IMR-90 (cell line): ENCODE results near the gene DPYD. TPM values are rescaled to one million over a fixed set of nuclear protein-coding genes. Genes with fewer than 3 reads are reported as not detected.

Source experiments
- ATAC-seq: fragments of 200-7000 bp; cut with Tn5 transposase; 2 replicates; pipeline ENCODE4 v1.9.1; 2020; ENCODE audit warnings: low read depth, mild to moderate bottlenecking, moderate library complexity
- BruUV-seq: library from RNA; stranded (reverse); fragments of 400-500 nt; replicated peaks from 2 replicates; lab custom pipeline; 2021; lab: Mats Ljungman, UMichigan
- CTCF ChIA-PET: fragments of 300-600 bp; formaldehyde crosslinking; extraction: SDS; loops from one replicate; lab custom pipeline; 2021; ENCODE audit warnings: antibody characterized with exemption; lab: Yijun Ruan, JAX
- POLR2A ChIA-PET: fragments of 300-600 bp; sonication (Branson Sonifier 250); formaldehyde crosslinking; loops from one replicate; lab custom pipeline; 2022; ENCODE audit warnings: antibody characterized with exemption; ENCODE audit not compliant: unreplicated experiment; lab: Charles Lee
- DNase-seq: peaks from one replicate; pipeline ENCODE4 v3.0.0; 2013
- H2AFZ ChIP-seq: replicated peaks from 2 replicates; pipeline ENCODE3; 2013; ENCODE audit warnings: low read length, mild to moderate bottlenecking; ENCODE audit not compliant: poor library complexity
- H2AK5ac ChIP-seq: 2 replicates; pipeline ENCODE4 v1.6.1; 2013; ENCODE audit warnings: low read depth, low read length, inconsistent platforms
- H2AK9ac ChIP-seq: replicated peaks from 2 replicates; pipeline ENCODE3; 2013; ENCODE audit warnings: mild to moderate bottlenecking, low read depth, low read length, moderate library complexity; ENCODE audit not compliant: poor library complexity
- H2BK120ac ChIP-seq: 2 replicates; pipeline ENCODE4 v1.6.1; 2013; ENCODE audit warnings: low read depth, low read length, inconsistent platforms
- H2BK15ac ChIP-seq: 3 replicates; pipeline ENCODE4 v1.6.1; 2013; ENCODE audit warnings: low read depth, low read length, inconsistent platforms
- H2BK20ac ChIP-seq: 2 replicates; pipeline ENCODE4 v1.6.1; 2013; ENCODE audit warnings: low read depth, mild to moderate bottlenecking, inconsistent platforms, low read length, moderate library complexity
- H2BK5ac ChIP-seq: 2 replicates; pipeline ENCODE4 v1.6.1; 2013; ENCODE audit warnings: mild to moderate bottlenecking, low read depth, low read length, inconsistent platforms; ENCODE audit not compliant: poor library complexity, severe bottlenecking
- H3K14ac ChIP-seq: replicated peaks from 2 replicates; pipeline ENCODE4 v1.6.1; 2013; ENCODE audit warnings: low read depth, low read length, inconsistent platforms
- H3K18ac ChIP-seq: 2 replicates; pipeline ENCODE4 v1.6.1; 2013; ENCODE audit warnings: low read depth, low read length, control low read depth
- H3K23ac ChIP-seq: 2 replicates; pipeline ENCODE4 v1.6.1; 2013; ENCODE audit warnings: low read depth, low read length, inconsistent platforms
- H3K27ac ChIP-seq: 2 replicates; pipeline ENCODE4 v1.5.1; 2013; ENCODE audit warnings: mild to moderate bottlenecking, control low read depth, low read length; ENCODE audit not compliant: insufficient read depth
- H3K27me3 ChIP-seq: 2 replicates; pipeline ENCODE4 v1.6.1; 2013; ENCODE audit warnings: low read length; ENCODE audit not compliant: control insufficient read depth, insufficient read depth
- H3K36me3 ChIP-seq: 2 replicates; pipeline ENCODE4 v1.6.1; 2013; ENCODE audit warnings: low read length, mixed read lengths; ENCODE audit not compliant: control insufficient read depth, insufficient read depth
- H3K4ac ChIP-seq: 2 replicates; pipeline ENCODE4 v1.6.1; 2013; ENCODE audit warnings: low read depth, low read length, inconsistent platforms
- H3K4me1 ChIP-seq: 2 replicates; pipeline ENCODE4 v1.6.1; 2013; ENCODE audit warnings: low read length, mixed read lengths; ENCODE audit not compliant: control insufficient read depth, insufficient read depth
- H3K4me2 ChIP-seq: 2 replicates; pipeline ENCODE4 v1.6.1; 2013; ENCODE audit warnings: low read depth, mild to moderate bottlenecking, control low read depth, low read length, moderate library complexity
- H3K4me3 ChIP-seq: 2 replicates; pipeline ENCODE4 v1.5.1; 2013; ENCODE audit warnings: low read depth, mild to moderate bottlenecking, control low read depth, low read length, moderate library complexity; ENCODE audit not compliant: insufficient read depth
- H3K56ac ChIP-seq: 2 replicates; pipeline ENCODE4 v1.6.1; 2013; ENCODE audit warnings: low read length, inconsistent platforms; ENCODE audit not compliant: insufficient read depth; ENCODE audit errors: extremely low read depth
- H3K79me1 ChIP-seq, 2 experiments: 2 replicates each; pipeline ENCODE4 v1.6.1; 2013; ENCODE audit warnings: low read length in 2 of 2, inconsistent platforms in 1 of 2, low read depth in 1 of 2
- H3K9ac ChIP-seq: 2 replicates; pipeline ENCODE4 v1.6.1; 2013; ENCODE audit warnings: low read depth, low read length, control low read depth
- H3K9me1 ChIP-seq: 2 replicates; pipeline ENCODE4 v1.6.1; 2013; ENCODE audit warnings: low read length, inconsistent platforms; ENCODE audit not compliant: insufficient read depth
- H3K9me3 ChIP-seq: 2 replicates; pipeline ENCODE4 v1.6.1; 2013; ENCODE audit warnings: low read length; ENCODE audit not compliant: control insufficient read depth, insufficient read depth
- H4K20me1 ChIP-seq: 2 replicates; pipeline ENCODE4 v1.6.1; 2013; ENCODE audit warnings: low read length, inconsistent platforms; ENCODE audit not compliant: insufficient read depth
- H4K5ac ChIP-seq: 2 replicates; pipeline ENCODE4 v1.6.1; 2013; ENCODE audit warnings: mild to moderate bottlenecking, low read depth, low read length, control low read depth
- H4K8ac ChIP-seq, 2 experiments: 2 replicates each; pipeline ENCODE4 v1.6.1; 2013; ENCODE audit warnings: low read depth in 2 of 2, low read length in 2 of 2, control low read depth in 1 of 2, inconsistent platforms in 1 of 2
- H4K91ac ChIP-seq: 2 replicates; pipeline ENCODE4 v1.6.1; 2013; ENCODE audit warnings: low read depth, low read length, inconsistent platforms; ENCODE audit not compliant: insufficient read depth
- CHD1 ChIP-seq: IDR thresholded peaks from 2 replicates; pipeline ENCODE4 v1.6.1; 2012; ENCODE audit warnings: low read depth, low read length, improper control_type of control experiment
- RCOR1 ChIP-seq: IDR thresholded peaks from 2 replicates; pipeline ENCODE4 v1.6.1; 2012; ENCODE audit warnings: mild to moderate bottlenecking, low read length, improper control_type of control experiment; ENCODE audit not compliant: insufficient replicate concordance
- WGBS, 2 experiments: methylation state at CpG; one replicate each; pipeline versions ENCODE4 v1.1.5 to v1.1.7; 2013; ENCODE audit warnings: missing lambda C conversion rate in 2 of 2; ENCODE audit not compliant: insufficient read length in 1 of 2; ENCODE audit errors: extremely low coverage in 2 of 2; 5-methylcytosine and 5-hydroxymethylcytosine counted together
- dilution Hi-C: fragments of 300-500 bp; cut with HindIII; formaldehyde crosslinking; loops from one replicate; pipeline ENCODE4 v1.14.3; 2018; ENCODE audit warnings: low sequenced_read_pairs; ENCODE audit not compliant: unreplicated experiment
- in situ Hi-C: fragments of 300-500 bp; cut with MboI; formaldehyde crosslinking; loops from 3 replicates; pipeline ENCODE4 v1.14.3; 2019; ENCODE audit warnings: low sequenced_read_pairs, inconsistent platforms, mixed read lengths
- intact Hi-C: fragments of 100-400 bp; cut with micrococcal nuclease; formaldehyde crosslinking; loops from 2 replicates; pipeline ENCODE4 v1.10.0; 2022
- polyA plus RNA-seq, 3 experiments: library from polyadenylated mRNA; depleted of rRNA; stranded (reverse); fragments of >200 nt; gene quantifications; 2 replicates each; pipeline ENCODE4 v1.2.3, GENCODE V29; 2012; ENCODE audit warnings: low replicate concordance in 1 of 3
- total RNA-seq: library from RNA; depleted of rRNA; stranded (reverse); fragments of >200 nt; gene quantifications from 2 replicates; pipeline ENCODE4 v1.2.3, GENCODE V29; 2012
- TF ChIP-seq, protein P1 (sequence below): fragments of 150-350 bp; IDR thresholded peaks from 2 replicates; pipeline ENCODE4 v1.6.1; 2017; ENCODE audit warnings: mild to moderate bottlenecking, antibody characterized with exemption, low read length, low read depth

DPYD gene
- total and polyA plus RNA-seq, 2 of the 4 experiments (the other 2 are of a cell fraction) = 9.3 to 47.3 TPM

GRCh38 chr1:97764991-97765390 is 155.8 kb downstream of the DPYD start:
- no peak overlapping the region for H2BK20ac ChIP-seq
- POLR2A ChIA-PET = no interaction called here
- H3K9me1 ChIP-seq = no peaks in the 10 kb centered on the region
- DNase-seq (no peak), ATAC-seq (no peak)
- no peak overlapping the region for H4K8ac ChIP-seq
- H4K20me1 ChIP-seq = no peaks in the 10 kb centered on the region
- no peak overlapping the region for H3K4me2 ChIP-seq
- H3K27ac ChIP-seq = no peak overlapping the region
- H3K4me3 ChIP-seq = no peak overlapping the region
- no peak overlapping the region for H2AFZ ChIP-seq
- H2AK9ac ChIP-seq = no peak overlapping the region
- no peak overlapping the region for H3K4ac ChIP-seq
- in situ Hi-C loops (no loop called here), intact Hi-C loops (no loop called here), dilution Hi-C loops (no loop called here)
- H2AK5ac ChIP-seq = no peak overlapping the region
- H3K56ac ChIP-seq = no peak overlapping the region
- no CpG with 5 or more reads among the region's 1 CpG for WGBS, 2 experiments
- no peaks in the 10 kb centered on the region; the same call in 1 of the 2 replicates for H3K4me1 ChIP-seq
- H3K18ac ChIP-seq = no peak overlapping the region
- no TSS peak for BruUV-seq
- H2BK15ac ChIP-seq = no peak overlapping the region
- H4K5ac ChIP-seq = no peak overlapping the region
- H3K9ac ChIP-seq = no peak overlapping the region
- H3K27me3 ChIP-seq = no peaks in the 10 kb centered on the region
- H2BK5ac ChIP-seq = no peak overlapping the region
- TF ChIP-seq, protein P1, sequence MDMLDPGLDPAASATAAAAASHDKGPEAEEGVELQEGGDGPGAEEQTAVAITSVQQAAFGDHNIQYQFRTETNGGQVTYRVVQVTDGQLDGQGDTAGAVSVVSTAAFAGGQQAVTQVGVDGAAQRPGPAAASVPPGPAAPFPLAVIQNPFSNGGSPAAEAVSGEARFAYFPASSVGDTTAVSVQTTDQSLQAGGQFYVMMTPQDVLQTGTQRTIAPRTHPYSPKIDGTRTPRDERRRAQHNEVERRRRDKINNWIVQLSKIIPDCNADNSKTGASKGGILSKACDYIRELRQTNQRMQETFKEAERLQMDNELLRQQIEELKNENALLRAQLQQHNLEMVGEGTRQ = no peak
- TF ChIP-seq RCOR1 = no peak
- TF ChIP-seq CHD1 = no peak
- CTCF ChIA-PET = no interaction called here
- H4K91ac ChIP-seq = no peak overlapping the region
- no peaks in the 10 kb centered on the region; the same call in 1 of the 2 replicates for H3K9me3 ChIP-seq
- no peaks in the 10 kb centered on the region for H3K79me1 ChIP-seq
- no peak overlapping the region for H2BK120ac ChIP-seq
- no peaks in the 10 kb centered on the region for H3K36me3 ChIP-seq
- H3K23ac ChIP-seq = no peak overlapping the region
- H3K14ac ChIP-seq = no peak overlapping the region
